NB4 (cell line): ENCODE results near the gene QRICH2.
A peak's percentile ranks its signal among the peaks of the same experiment; 100 is the strongest.

ENCODE experiments used
- CTCF ChIP-seq: IDR thresholded peaks from one replicate; pipeline ENCODE4 v1.5.1; 2012; ENCODE audit warnings: low read depth, low read length
- MAX ChIP-seq: IDR thresholded peaks from 2 replicates; pipeline ENCODE4 v1.6.1; 2011; ENCODE audit warnings: low read depth, low read length
- MYC ChIP-seq: IDR thresholded peaks from 2 replicates; pipeline ENCODE4 v1.6.1; 2011; ENCODE audit warnings: low read depth, low read length
- POLR2A ChIP-seq: IDR thresholded peaks from 2 replicates; pipeline ENCODE4 v1.6.1; 2011; ENCODE audit warnings: mild to moderate bottlenecking; ENCODE audit not compliant: insufficient read length; ENCODE audit errors: extremely low read depth

- TF ChIP-seq CTCF (no peak), POLR2A (no peak), MYC (no peak), MAX (peak; percentile 53; the same call in 1 of the 2 replicates)
These were observed 45.2 kb downstream of the QRICH2 start for GRCh38 chr17:76262732-76263344.
